C4-2B (cell line): ENCODE measurements around the gene SETD1B.

Source experiments
- ZFX ChIP-seq: fragments of 450-650 bp; IDR thresholded peaks from 2 replicates; pipeline ENCODE4 v1.6.1; 2017
- TF ChIP-seq, protein P1 (sequence below): fragments of 450-650 bp; conservative IDR thresholded peaks from 2 replicates; pipeline ENCODE4 v1.5.1; 2017; ENCODE audit warnings: mild to moderate bottlenecking

DNA sequence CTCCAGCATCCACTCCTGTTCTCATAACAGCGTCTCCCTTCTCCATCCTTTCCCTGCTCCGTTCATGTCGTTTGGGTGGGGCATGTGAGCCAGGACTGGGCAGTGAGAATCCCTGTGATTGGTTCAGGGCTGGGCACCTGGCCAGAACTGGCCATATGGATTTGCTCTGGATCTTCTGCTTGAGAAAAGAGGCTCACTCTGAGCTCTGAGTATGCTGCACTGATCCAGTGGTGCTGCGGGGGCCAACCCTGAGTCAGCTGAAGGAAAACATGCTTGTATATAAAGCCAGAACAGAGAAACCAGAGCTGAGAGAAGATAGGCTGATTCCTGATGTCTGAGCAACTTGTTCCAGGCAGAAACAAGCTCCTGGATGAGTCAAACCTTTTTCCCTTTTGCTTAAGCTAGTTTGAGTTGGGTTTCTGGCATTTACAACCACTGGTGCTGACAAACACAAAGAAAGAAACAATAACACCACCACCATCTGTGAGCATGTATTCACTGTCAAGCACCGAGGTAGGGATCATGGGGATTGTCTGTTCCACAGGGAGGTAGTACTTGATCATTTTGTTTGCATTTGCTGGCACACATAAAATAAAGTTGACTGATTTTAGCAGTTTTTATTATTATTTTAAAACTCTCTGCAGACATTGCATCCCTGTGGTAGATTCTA lies 68.9 kb downstream of the SETD1B start:
- TF ChIP-seq, protein P1, sequence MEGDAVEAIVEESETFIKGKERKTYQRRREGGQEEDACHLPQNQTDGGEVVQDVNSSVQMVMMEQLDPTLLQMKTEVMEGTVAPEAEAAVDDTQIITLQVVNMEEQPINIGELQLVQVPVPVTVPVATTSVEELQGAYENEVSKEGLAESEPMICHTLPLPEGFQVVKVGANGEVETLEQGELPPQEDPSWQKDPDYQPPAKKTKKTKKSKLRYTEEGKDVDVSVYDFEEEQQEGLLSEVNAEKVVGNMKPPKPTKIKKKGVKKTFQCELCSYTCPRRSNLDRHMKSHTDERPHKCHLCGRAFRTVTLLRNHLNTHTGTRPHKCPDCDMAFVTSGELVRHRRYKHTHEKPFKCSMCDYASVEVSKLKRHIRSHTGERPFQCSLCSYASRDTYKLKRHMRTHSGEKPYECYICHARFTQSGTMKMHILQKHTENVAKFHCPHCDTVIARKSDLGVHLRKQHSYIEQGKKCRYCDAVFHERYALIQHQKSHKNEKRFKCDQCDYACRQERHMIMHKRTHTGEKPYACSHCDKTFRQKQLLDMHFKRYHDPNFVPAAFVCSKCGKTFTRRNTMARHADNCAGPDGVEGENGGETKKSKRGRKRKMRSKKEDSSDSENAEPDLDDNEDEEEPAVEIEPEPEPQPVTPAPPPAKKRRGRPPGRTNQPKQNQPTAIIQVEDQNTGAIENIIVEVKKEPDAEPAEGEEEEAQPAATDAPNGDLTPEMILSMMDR: no peak
- no peak for TF ChIP-seq ZFX
